HUES6 (cell line): ENCODE data around the gene CHCHD5.
A peak's percentile ranks its signal among the peaks of the same experiment; 100 is the strongest.
"Not testable (repeated sequence)": the region's sequence is repeated elsewhere in the genome, so short reads cannot be mapped to it uniquely, and the experiment has no call there.

Experiments
- H3K27ac ChIP-seq: 2 replicates; pipeline ENCODE4 v1.7.0; 2013; ENCODE audit warnings: low read depth, mild to moderate bottlenecking, low read length, inconsistent platforms
- H3K27me3 ChIP-seq: 2 replicates; pipeline ENCODE4 v1.6.1; 2013; ENCODE audit warnings: low read length; ENCODE audit not compliant: control insufficient read depth, insufficient read depth
- H3K36me3 ChIP-seq: 2 replicates; pipeline ENCODE4 v1.6.1; 2013; ENCODE audit warnings: low read length; ENCODE audit not compliant: control insufficient read depth, insufficient read depth
- H3K4me1 ChIP-seq: 2 replicates; pipeline ENCODE4 v1.6.1; 2013; ENCODE audit warnings: low read length; ENCODE audit not compliant: control insufficient read depth, insufficient read depth
- H3K4me3 ChIP-seq: 2 replicates; pipeline ENCODE4 v1.5.1; 2013; ENCODE audit warnings: low read depth, low read length
- H3K9ac ChIP-seq: one replicate; pipeline ENCODE4 v1.6.1; 2013; ENCODE audit warnings: mild to moderate bottlenecking, low read length
- H3K9me3 ChIP-seq: 2 replicates; pipeline ENCODE4 v1.6.1; 2013; ENCODE audit warnings: low read depth, low read length; ENCODE audit not compliant: control insufficient read depth, insufficient read depth

The CHCHD5 gene

DNA sequence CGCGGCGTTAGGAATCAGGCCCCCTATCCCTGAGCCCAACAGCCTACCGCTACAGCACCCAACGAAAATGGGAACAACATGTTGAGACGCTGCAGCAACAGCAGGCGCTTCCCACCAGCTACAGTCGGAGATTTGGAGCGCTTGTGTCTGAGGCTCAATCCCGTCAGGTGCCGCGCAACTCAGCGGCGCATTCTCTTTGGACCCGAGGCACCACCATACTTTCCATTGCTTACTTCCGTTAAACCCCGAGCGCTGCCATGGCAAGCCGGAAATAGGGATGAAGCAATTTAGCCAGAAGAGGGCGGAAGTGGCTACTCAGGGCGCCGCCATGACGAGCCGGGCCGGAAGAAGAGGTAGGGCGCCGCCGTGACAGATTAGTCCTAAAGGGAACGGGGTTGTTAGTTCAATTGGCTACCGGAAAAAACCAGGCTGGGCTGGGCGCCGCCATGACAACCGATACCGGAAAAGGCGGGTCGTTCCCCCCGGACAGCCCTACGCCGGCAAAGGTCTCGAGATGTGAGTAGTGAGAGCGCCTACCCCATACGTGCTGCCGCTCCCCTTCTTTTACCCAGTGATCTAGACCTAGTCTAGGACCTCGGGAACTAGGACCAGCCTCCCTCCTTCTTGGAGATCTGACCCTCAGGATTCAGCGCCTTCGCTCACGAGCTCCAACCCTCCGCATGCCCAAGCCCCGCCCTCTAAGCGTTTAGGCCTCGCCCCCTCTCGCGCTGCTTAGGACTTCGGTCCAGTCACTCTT lies at the start of gene CHCHD5:
CHCHD5 (plus strand) TSS at position 476 of the 757 bp plus-strand sequence; CDS start at position 515, 39 bp downstream.
- Histone ChIP-seq H3K9ac (peak within 1 kb of the TSS; percentile 88), H3K27me3 (no peaks in the 10 kb centered on the region), H3K27ac (peak within 1 kb of the TSS; percentile 50; the same call in 1 of the 2 replicates), H3K36me3 (peaks cover 28% of the 10 kb centered on the region), H3K4me3 (peak within 1 kb of the TSS; percentile 85), H3K4me1 (peaks cover 14% of the 10 kb centered on the region), H3K9me3 (no peaks in the 10 kb centered on the region)

DNA sequence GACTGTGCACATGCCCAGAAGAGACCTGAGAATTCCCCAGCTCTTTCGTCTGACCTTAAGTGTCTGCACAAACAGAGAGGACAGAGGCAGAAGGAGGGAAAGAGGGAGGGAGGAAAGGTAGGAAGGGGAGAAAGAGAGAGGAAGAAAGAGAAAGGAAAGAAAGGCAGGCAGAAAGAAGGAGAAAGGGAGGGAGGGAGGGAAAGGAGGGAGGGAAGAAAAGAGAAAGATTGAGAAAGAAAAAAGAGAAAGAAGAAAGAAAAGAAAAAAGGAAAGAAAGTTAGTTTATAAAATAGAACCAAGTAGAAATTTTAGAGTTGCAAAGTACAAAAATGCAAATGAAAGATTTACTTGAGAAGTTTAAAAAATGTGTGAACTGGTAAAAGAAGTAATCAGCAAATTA lies 49.6 kb upstream of the CHCHD5 start:
- no peak overlapping the region for H3K9ac ChIP-seq
- H3K27ac ChIP-seq = no peak overlapping the region
- H3K36me3 ChIP-seq = peaks cover 24% of the 10 kb centered on the region
- no peaks in the 10 kb centered on the region for H3K4me1 ChIP-seq
- H3K27me3 ChIP-seq = no peaks in the 10 kb centered on the region
- H3K9me3 ChIP-seq = no peaks in the 10 kb centered on the region
- no peak overlapping the region for H3K4me3 ChIP-seq

- not testable (repeated sequence) for H3K4me3 ChIP-seq
Observed at GRCh38 chr2:112536665-112537064, 47.7 kb upstream of the CHCHD5 start.

DNA sequence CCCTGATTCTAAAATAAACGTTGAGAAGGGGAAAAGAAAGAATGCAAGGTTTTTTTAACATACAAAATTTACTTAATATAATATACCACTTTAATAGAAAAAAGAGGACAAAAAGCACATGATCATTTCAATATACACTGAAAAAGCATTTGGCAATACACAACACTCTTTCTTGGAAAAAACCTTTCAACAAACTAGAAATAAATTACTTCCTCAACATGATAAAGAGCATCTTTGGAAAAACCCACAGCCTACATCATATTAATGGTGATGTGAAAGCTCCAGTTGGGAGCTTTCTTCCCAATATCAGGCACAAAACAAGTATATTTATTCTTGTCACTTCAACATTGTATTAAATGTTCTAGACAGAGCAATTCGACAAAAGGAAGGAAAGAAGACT lies 45.1 kb upstream of the CHCHD5 start:
- Histone ChIP-seq H3K4me1 (no peaks in the 10 kb centered on the region), H3K9me3 (no peaks in the 10 kb centered on the region), H3K27ac (no peak overlapping the region), H3K27me3 (no peaks in the 10 kb centered on the region), H3K4me3 (no peak overlapping the region), H3K9ac (no peak overlapping the region), H3K36me3 (no peaks in the 10 kb centered on the region)

More at GRCh38 chr2:112536665-112537064, 47.7 kb upstream of the CHCHD5 start:
- H3K4me1 ChIP-seq, H3K27me3 ChIP-seq, H3K9me3 ChIP-seq, H3K27ac ChIP-seq, H3K36me3 ChIP-seq, H3K9ac ChIP-seq: not testable (repeated sequence)

DNA sequence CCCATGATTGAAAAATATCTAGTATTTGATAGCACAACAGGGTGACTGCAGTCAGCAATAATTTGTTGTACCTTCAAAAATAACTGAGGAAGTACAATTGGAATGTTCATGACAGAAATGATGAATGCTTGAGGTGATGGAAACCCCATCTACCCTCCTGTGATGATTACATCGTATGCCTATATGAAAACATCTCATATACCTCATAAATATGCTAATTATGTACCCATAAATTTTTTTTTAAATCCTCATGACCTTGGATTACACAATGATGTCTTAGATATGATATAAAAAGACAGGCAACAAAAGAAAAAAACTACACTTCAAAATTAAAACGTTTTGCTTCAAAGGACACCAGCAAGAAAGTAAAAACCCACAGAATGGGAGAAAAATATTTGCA lies 43.5 kb upstream of the CHCHD5 start:
- no peaks in the 10 kb centered on the region for H3K27me3 ChIP-seq
- peaks cover 1% of the 10 kb centered on the region; the same call in 1 of the 2 replicates for H3K36me3 ChIP-seq
- no peak overlapping the region for H3K27ac ChIP-seq
- no peak overlapping the region for H3K9ac ChIP-seq
- no peak overlapping the region for H3K4me3 ChIP-seq
- no peaks in the 10 kb centered on the region for H3K9me3 ChIP-seq
- no peaks in the 10 kb centered on the region for H3K4me1 ChIP-seq

DNA sequence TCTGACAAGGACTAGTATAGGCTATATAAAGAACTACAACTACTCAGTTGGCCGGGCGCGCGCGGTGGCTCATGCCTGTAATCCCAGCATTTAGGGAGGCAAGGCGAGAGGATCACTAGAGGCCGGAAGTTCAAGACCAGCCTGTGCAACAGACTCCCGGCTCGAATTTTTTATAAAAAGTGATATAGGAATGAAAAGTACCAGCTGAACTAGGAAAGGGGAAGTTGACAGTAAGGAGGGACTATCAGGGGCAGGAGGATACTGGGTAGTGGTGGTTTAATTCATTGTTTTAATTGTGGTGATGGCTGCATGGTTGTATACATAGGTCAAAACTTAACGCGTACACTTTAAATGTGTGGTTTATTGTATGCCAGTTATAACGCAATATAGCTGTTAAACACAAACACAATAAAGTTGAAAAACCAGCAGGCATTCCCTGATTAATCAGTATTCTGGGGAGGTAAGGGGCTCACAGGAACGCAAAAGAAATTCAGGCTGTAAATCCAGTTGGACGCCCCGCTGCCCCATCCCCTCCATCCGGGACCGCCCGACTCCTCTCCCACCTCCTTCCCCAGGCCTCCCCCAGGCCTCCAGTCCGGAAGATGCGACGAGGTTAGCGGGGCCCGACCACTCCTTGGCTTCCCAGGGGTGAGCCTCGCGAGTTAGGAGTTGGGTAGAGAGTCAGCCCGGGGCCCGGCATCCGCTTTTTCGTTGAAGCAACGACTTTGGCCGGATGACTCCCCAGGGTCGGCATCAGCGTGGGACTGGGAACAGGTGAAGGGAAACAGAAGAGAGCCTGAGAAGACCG lies 42.9 kb upstream of the CHCHD5 start:
- no peaks in the 10 kb centered on the region for H3K9me3 ChIP-seq
- peaks cover 6% of the 10 kb centered on the region; the same call in 1 of the 2 replicates for H3K36me3 ChIP-seq
- H3K4me3 ChIP-seq = peak overlapping the region; percentile 94
- peak overlapping the region; percentile 97 for H3K27ac ChIP-seq
- H3K9ac ChIP-seq = peak overlapping the region; percentile 93
- no peaks in the 10 kb centered on the region for H3K4me1 ChIP-seq
- no peaks in the 10 kb centered on the region for H3K27me3 ChIP-seq

DNA sequence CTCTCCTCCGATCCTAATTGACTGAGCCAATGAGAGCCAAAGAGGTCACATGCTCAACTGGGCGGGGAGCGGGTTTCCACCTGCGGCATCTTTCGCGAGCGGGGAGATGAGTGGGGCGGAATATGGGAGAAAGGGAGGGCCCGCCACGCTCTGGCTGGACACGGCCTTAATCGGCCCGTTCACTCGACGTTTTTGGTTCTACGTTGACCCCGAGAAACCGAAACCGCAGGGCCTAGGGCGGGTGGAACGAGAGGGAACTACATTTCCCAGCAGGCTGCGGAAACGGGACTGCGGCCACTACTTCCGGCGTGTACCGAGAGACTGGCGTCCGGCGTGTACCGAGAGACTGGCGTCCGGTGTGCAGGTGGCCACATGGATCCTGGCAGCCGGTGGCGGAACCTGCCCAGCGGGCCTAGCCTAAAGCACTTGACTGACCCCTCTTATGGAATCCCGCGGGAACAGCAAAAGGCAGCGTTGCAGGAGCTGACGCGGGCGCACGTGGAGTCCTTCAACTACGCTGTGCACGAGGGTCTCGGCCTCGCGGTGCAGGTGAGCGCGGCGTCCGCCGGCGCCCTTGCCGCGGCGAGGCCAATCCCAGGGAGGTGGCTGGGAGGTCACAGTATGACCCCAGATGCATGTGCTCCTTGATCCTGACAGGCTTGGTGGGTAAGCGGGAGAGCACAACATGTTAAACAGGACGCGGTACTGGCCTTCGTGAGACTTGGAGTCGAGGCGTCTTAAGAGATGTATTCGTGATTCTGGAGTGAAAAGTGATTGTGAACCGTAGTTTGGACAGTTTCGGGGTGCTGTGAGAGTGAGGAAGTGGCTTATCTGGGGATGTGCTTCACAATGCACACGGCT lies 42.1 kb upstream of the CHCHD5 start, which contains the start of gene POLR1B:
POLR1B (plus strand) TSS at position 343 of the 861 bp plus-strand sequence; CDS start at position 373, 30 bp downstream.
- no peaks in the 10 kb centered on the region for H3K4me1 ChIP-seq
- H3K9ac ChIP-seq = peak within 1 kb of the TSS; percentile 93
- H3K36me3 ChIP-seq = peaks cover 13% of the 10 kb centered on the region
- H3K27ac ChIP-seq = peak within 1 kb of the TSS; percentile 97
- H3K27me3 ChIP-seq = no peaks in the 10 kb centered on the region
- H3K4me3 ChIP-seq = peak within 1 kb of the TSS; percentile 94
- no peaks in the 10 kb centered on the region for H3K9me3 ChIP-seq

DNA sequence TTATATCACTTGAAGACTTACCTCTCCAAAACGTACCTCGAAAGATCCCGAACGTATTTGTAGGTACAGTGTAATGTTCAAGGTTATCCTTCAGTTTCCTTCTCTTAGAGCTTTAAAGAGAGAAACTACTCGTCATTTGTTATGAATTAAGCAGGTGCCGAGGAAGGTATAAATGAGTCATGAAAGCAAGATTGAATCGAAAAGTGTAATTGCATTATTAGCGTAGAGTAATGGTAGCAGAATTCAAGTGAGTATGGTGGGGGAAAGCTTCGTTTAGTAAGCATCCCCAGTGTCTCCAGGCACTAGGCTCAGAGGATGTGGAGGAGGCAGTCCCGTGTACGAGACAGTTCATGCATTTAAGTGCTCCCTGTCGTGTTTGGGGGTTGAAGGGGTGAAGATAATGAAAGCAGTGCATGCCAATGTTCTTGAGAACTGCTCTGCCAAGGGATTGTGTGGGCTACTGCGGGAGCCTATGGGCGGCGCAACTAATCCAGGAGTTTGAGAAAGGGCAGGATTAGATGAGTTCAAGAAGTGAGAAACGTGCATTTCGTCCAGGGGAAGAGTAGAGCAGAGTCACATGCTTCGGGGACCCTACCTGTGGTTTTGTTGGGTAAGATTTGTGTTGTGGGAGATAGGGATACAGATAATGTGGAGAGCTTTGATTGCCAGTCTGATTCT lies 41.3 kb upstream of the CHCHD5 start:
- H3K27ac ChIP-seq = no peak overlapping the region
- peak overlapping the region; percentile 94 for H3K4me3 ChIP-seq
- H3K4me1 ChIP-seq = no peaks in the 10 kb centered on the region
- H3K9ac ChIP-seq = peak overlapping the region; percentile 93
- no peaks in the 10 kb centered on the region for H3K27me3 ChIP-seq
- no peaks in the 10 kb centered on the region for H3K9me3 ChIP-seq
- peaks cover 20% of the 10 kb centered on the region for H3K36me3 ChIP-seq

DNA sequence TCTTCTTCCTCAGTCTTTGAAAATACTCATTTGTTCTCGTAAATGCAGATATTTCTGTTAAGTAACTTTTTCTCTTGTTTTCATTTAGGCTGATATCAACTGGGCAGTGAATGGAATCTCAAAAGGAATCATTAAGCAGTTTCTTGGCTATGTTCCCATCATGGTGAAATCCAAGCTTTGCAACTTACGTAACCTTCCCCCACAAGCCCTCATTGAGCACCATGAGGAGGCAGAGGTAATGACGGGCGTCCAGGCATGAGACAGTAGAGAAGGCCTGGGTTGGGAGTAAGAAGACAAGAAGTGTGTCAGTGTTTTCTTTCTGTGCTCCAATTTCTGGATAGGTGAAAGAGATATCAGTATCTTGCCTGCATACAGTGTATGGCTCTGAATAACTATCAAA lies 37.1 kb upstream of the CHCHD5 start:
- no peak overlapping the region for H3K9ac ChIP-seq
- peaks cover 60% of the 10 kb centered on the region for H3K36me3 ChIP-seq
- no peaks in the 10 kb centered on the region for H3K27me3 ChIP-seq
- H3K4me3 ChIP-seq = no peak overlapping the region
- no peaks in the 10 kb centered on the region for H3K4me1 ChIP-seq
- H3K9me3 ChIP-seq = no peaks in the 10 kb centered on the region
- H3K27ac ChIP-seq = no peak overlapping the region

DNA sequence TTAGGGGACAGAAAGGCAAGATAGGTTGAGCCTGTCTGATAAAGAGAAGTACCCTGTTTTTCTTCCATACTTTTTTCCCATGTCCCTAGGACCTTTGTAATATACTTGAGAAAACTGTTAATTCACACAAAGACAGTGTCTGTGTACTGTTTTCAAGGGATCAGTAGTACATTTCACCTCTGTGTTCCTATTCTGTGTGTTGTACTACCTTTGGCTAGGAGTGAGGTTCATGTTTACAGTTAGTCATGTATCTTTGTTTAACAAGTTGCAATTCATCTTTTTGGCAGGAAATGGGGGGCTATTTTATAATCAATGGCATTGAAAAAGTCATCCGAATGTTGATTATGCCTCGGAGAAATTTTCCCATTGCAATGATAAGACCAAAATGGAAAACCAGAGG lies 35.4 kb upstream of the CHCHD5 start:
- H3K36me3 ChIP-seq = peaks cover 76% of the 10 kb centered on the region
- H3K9me3 ChIP-seq = no peaks in the 10 kb centered on the region
- H3K27ac ChIP-seq = no peak overlapping the region
- no peak overlapping the region for H3K9ac ChIP-seq
- no peak overlapping the region for H3K4me3 ChIP-seq
- H3K4me1 ChIP-seq = no peaks in the 10 kb centered on the region
- H3K27me3 ChIP-seq = no peaks in the 10 kb centered on the region
